Measurements from ENCODE around the gene GJB3. TPM values are rescaled to one million over a fixed set of nuclear protein-coding genes. Genes with fewer than 3 reads are reported as not detected.
"Not testable (repeated sequence)": the region's sequence is repeated elsewhere in the genome, so short reads cannot be mapped to it uniquely, and the experiment has no call there.

Gene GJB3
- total RNA-seq, 1 donor from 2014 or later: 0.08 TPM

DNA sequence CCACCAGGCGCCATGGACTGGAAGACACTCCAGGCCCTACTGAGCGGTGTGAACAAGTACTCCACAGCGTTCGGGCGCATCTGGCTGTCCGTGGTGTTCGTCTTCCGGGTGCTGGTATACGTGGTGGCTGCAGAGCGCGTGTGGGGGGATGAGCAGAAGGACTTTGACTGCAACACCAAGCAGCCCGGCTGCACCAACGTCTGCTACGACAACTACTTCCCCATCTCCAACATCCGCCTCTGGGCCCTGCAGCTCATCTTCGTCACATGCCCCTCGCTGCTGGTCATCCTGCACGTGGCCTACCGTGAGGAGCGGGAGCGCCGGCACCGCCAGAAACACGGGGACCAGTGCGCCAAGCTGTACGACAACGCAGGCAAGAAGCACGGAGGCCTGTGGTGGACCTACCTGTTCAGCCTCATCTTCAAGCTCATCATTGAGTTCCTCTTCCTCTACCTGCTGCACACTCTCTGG is 3.8 kb downstream of the GJB3 start:
- DNase-seq (ENCODE audit: low spot score): no peak
- ATAC-seq: no peak

DNA sequence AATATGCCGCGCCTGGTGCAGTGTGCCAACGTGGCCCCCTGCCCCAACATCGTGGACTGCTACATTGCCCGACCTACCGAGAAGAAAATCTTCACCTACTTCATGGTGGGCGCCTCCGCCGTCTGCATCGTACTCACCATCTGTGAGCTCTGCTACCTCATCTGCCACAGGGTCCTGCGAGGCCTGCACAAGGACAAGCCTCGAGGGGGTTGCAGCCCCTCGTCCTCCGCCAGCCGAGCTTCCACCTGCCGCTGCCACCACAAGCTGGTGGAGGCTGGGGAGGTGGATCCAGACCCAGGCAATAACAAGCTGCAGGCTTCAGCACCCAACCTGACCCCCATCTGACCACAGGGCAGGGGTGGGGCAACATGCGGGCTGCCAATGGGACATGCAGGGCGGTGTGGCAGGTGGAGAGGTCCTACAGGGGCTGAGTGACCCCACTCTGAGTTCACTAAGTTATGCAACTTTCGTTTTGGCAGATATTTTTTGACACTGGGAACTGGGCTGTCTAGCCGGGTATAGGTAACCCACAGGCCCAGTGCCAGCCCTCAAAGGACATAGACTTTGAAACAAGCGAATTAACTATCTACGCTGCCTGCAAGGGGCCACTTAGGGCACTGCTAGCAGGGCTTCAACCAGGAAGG is 4.3 kb downstream of the GJB3 start:
- peak; percentile 63 for ATAC-seq
- DNase-seq (ENCODE audit: low spot score): peak; percentile 77

DNA sequence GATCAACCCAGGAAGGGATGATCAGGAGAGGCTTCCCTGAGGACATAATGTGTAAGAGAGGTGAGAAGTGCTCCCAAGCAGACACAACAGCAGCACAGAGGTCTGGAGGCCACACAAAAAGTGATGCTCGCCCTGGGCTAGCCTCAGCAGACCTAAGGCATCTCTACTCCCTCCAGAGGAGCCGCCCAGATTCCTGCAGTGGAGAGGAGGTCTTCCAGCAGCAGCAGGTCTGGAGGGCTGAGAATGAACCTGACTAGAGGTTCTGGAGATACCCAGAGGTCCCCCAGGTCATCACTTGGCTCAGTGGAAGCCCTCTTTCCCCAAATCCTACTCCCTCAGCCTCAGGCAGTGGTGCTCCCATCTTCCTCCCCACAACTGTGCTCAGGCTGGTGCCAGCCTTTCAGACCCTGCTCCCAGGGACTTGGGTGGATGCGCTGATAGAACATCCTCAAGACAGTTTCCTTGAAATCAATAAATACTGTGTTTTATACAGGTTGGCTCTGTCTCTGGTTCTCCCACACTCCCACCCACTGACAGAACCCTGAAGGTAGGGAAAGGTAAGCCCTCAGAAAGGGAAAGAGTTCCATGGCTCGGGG is 5.0 kb downstream of the GJB3 start:
- no peak for ATAC-seq

DNA sequence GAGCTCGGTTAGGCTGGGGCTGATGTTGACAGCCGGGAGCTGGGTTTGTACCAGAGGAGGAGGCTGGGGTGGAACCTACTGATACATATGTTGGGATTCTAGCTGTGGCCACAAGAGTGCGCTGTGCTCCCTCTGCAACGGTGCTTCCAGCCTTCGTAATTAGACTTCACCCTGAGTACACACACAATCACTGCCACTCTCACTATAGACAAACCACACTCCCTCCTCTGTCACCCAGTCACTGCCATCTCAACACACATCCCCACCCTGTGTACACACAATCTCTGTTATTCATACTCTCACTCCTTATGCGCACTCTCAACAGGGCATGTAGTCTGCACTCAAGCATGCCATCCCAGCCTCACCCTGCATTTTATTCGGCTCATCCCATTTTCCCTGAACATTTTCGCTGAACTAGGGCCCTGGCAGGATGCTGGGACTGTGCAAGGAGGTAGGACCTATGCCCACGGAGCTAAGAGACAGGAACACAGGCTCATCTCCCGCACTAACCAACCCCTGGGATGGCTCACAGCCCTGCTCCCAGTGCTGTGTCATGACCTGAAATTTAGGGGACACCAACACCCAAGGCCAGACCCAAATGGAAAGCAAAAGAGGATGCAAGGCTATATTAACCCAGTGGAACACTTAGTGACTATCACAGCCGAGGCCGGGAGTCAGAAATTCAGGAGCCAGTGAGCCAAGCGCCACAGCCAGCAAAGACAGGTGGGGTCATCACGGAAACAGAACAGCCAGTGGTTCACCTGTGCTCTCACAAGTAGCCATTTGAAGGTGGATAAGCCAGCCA is 5.7 kb downstream of the GJB3 start:
- DNase-seq (ENCODE audit: low spot score): peak; percentile 84
- ATAC-seq: peak; percentile 92

More for the DNA sequence above, 5.0 kb downstream of the GJB3 start:
- no peak for DNase-seq (ENCODE audit: low spot score)

DNA sequence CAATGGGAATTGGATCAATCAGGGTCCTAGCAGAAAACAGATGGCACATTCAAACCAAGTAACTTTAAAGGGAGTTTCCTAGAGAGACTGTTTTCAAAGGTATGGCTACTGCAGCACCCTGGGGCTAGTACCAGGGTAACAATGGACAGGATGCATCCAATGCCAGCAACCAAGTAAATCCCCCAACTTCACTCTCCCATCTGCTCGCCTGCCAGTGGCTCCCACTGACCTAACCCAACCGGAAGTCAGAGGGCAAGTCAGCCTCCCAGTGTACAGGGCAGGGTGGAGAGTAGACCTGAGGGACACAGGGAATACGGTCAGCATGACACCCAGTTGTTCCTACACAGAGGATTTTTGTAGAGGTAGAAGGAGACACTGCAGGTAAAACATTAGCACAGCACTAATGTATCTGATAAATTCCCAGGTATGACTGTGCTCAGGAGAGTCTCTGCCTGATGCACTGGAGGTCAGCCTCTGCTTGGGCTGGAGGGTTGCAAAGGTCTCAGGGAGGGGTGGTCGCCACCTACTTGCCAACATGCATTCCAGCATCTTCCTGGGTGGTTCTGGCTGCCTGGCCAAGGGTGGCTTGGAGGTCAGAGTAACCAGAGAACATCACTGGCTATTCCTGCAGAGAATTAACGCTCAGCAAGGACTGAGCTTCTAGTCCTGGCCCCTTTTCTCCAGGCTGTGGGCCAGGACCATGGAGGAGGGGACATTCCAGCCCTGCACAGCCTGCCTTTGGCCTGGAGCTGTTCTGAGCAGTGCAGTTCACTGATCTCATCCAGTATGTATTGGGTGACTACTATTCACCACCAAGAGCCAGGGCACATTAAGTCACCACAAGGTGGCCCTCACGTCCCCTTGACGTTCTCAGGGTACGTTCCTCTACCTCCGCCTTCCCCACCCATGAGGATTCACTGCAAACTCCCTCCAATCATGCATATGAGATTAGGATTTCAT is 6.7 kb downstream of the GJB3 start:
- DNase-seq (ENCODE audit: low spot score): no peak
- peak; percentile 3 for ATAC-seq

DNA sequence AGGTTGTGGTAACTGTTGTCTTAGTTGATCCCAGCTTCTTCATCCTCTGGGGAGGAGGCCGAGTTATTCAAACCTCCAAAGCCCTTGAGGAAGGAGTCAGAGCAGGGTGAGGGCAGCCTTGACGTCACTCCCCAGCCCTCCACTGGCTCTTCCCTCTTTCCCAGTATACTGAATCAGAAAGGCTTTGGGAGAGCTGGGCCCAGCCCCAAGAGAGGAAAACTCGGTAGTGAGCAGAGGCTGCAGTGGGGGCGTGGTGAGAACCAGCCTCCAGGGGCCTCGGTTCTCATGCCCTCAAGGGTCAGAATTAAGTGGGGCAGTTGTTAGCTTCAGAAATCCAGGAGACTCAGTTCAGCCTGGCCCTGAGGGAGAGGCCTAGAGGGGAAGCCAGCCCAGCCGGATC is 10.0 kb downstream of the GJB3 start:
- DNase-seq (ENCODE audit: low spot score) (no peak), ATAC-seq (no peak)

DNA sequence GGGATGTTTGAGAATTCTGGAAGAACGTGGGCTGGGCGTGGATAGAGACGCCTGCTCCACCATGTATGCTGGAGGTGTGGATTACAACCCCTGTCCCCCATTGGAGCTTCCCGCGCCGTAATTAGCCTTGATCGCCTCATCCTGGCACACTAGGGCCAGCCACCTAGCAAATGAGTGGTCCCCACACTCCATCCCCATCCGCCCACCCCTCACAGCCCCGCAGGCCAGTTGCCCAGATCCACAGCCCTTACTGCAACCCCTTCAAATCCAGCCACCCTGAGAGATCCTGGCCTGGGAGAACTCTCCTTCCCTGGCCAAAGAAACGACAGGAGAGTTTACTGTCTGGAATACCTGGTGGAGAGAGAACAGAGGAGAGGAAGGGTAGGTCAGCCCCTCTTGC is 11.4 kb downstream of the GJB3 start:
- no peak for ATAC-seq
- DNase-seq (ENCODE audit: low spot score): no peak

DNA sequence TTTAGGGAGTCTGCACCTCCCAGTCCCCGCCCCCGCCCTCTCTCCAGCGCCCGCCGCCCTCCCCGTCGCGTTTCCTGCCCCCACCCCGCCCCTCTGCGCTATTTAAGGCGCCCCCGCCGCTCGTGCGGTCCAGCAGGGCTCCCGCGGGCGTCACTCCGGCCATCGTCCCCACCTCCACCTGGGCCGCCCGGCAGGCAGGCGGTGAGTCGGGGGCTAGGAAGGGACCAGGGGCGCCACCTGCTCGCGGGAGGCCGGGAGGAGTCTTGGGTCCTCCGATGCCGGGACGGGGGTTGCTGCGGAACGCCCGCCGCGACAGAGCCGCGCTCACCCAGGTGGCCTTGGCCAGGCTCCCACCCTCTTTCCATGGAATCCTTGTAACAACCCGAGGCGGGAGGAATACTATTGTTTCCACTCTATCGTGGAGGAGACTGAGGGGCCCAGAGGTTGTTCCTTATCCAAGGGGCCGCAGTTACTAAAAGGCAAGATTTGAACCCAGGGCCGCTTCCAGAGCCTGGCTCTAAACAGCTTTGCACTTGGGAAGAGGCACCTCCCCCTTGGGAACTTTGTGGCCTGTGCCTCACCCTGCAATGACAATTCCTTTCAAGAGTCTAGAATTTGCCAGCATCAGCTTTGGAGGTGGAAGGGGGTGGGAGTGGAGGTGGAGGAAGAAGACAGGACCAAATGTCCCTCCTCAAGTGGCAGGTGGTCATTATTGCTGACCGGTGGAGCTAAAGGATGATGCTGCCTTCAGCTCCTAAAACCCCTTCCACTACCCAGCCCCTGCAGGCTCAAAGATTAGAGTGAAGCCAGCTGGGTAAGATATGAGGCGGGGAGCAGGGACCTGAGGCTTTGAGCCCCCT is 12.1 kb downstream of the GJB3 start, which contains the start of gene GJA4:
GJA4 (plus strand) TSS at position 132 of the 860 bp plus-strand sequence. CDS start 1,215 bp downstream, outside the sequence.
- ATAC-seq (peak; percentile 49), DNase-seq (ENCODE audit: low spot score) (no peak)

DNA sequence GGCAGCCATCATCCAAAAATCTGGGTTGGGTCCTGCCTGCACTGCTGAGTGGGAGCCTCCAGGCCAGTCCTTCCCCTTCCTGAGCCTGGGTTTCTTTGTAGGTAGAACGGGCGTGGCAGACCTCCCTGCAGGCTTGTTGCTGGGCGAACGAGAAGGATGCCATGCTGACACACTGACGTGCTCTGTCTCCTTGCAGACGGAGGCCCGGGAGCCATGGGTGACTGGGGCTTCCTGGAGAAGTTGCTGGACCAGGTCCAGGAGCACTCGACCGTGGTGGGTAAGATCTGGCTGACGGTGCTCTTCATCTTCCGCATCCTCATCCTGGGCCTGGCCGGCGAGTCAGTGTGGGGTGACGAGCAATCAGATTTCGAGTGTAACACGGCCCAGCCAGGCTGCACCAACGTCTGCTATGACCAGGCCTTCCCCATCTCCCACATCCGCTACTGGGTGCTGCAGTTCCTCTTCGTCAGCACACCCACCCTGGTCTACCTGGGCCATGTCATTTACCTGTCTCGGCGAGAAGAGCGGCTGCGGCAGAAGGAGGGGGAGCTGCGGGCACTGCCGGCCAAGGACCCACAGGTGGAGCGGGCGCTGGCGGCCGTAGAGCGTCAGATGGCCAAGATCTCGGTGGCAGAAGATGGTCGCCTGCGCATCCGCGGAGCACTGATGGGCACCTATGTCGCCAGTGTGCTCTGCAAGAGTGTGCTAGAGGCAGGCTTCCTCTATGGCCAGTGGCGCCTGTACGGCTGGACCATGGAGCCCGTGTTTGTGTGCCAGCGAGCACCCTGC is 13.2 kb downstream of the GJB3 start:
- DNase-seq (ENCODE audit: low spot score) (no peak), ATAC-seq (peak; percentile 12)

DNA sequence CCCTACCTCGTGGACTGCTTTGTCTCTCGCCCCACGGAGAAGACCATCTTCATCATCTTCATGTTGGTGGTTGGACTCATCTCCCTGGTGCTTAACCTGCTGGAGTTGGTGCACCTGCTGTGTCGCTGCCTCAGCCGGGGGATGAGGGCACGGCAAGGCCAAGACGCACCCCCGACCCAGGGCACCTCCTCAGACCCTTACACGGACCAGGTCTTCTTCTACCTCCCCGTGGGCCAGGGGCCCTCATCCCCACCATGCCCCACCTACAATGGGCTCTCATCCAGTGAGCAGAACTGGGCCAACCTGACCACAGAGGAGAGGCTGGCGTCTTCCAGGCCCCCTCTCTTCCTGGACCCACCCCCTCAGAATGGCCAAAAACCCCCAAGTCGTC is 13.8 kb downstream of the GJB3 start:
- ATAC-seq: no peak

DNA sequence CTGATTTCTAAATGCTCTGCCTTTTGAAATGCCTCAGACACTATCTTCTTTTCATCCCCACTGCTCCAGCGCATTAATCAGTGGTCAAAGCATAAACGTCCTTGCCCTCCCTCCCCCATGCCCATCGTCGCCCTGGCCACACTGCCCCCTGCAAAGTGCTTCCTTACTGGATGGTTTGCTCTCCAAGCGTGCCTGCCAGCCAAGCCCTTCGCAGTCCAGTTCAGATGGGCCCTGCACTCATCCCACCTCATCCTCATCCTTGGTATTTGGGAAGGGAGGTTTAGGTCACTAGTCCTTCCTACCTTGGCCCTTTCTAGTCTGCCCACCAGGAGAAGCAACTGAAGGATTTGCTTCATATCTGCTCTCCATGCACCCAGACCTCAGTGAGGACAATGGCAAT is 14.9 kb downstream of the GJB3 start:
- DNase-seq (ENCODE audit: low spot score): no peak
- ATAC-seq: no peak

More for the DNA sequence above, 13.8 kb downstream of the GJB3 start:
- no peak for DNase-seq (ENCODE audit: low spot score)

DNA sequence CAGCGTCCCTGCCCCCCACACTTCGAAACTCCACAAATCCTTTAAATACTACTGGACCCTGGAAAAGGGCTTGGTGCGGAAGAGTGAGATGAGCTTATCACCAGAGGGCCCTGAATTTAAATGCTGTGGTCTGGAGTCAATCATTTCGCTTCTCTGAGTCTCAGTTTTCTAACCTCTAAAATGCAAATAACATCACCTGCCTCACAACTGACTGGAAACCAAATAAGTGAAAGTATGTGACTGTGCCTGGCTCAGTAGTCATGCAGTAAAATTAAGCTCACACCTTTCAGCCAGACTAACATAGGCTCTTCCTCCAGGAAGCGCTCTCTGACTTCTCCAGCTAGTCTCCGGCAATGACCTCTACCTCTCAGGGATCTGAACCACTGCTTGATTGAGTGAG is 16.0 kb downstream of the GJB3 start:
- no peak for DNase-seq (ENCODE audit: low spot score)
- no peak for ATAC-seq

DNA sequence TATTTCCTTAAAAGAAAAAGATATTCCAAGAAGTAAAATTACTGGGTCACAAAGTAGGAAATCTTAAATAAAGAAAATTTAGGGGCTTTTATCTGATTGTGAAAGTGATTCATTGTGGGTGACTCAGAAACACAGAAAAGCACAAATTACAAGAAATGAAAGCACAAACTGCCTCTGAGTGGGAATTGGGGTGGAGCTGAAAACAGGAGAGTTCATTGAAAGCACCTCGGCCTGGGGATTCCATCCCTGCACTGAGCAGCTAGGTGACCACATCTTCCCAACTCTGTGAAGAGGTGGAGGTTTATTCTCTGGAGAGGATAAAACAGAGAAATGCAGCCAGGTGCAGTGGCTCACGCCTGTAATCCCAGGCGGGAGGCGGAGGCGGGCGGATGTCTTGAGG is 19.2 kb downstream of the GJB3 start:
- DNase-seq (ENCODE audit: low spot score): no peak
- ATAC-seq: no peak

DNA sequence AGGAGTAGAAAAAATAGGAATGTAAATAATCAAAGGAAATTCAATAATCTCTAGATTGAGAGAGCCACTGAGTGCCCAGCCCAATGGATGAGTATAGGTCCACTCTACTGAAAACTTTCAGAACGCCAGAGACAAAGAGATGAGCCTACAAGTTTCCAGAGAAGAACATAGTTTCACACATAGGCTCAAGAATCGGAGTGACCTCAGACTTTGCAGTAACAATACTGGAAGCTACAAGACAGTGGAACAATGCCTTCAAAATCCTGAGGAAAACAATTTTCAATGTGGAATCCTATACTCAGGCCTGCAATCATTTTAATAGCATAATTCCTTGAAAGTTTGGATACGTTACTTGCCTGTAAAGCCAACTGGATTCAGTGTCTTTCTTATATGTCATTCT is 22.8 kb downstream of the GJB3 start:
- ATAC-seq: no peak

DNA sequence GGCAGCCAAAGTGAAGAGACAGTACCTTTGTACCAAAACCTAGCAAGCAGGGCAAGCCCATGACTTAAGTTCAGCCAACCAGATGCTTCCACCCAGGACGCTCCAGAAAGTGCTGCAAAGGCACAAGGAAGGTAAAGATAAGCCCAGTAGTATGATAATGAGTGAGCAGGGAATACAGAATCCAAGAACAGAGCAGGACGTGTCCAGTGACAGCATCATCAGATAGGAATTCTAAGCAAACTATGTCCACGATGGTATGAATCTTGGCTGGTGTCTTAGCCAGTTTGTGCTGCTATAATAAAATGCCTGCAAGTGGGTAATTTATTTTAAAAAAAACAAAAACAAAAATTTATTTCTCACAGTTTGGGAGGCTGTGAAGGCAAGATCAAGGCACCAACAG is 25.4 kb downstream of the GJB3 start:
- ATAC-seq: no peak
- DNase-seq (ENCODE audit: low spot score): no peak

More for the DNA sequence above, 22.8 kb downstream of the GJB3 start:
- no peak for DNase-seq (ENCODE audit: low spot score)

DNA sequence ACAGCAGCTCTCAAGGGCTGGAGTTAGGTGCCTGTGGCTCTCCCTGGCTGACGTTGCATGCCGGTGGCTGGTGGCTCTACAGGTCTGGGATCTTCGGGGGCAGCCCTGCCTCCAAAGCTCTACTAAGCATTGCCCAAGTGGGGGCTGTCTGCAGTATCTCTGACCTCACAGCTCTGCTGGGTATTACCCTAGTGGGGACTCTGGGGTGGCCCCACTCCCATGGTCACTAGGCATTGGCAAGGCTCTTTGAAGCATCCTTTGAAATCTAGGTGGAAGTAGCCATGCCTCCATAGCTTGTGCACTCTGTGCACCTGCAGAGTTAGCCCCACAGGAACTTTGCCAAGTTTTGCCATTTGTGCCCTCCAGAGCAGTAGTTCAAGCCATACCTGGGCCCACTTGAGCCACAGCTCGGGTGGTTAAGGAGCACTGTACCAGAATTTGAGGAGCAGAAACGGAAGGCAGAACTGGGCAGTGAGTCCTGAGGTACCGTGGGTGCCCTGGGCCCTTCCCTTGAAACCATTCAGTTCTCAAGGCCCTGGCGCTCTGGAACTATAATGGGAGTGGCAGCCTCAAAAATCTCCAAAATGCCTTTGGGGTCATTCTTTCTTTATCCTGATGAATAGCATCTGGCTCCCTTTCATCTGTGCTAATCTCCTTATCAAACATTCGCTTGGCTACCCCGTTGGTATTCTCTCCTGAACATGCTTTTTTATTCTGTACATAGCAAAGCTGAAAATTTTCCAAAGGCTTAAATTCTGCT is 27.2 kb downstream of the GJB3 start:
- no peak for DNase-seq (ENCODE audit: low spot score)
- ATAC-seq: no peak

DNA sequence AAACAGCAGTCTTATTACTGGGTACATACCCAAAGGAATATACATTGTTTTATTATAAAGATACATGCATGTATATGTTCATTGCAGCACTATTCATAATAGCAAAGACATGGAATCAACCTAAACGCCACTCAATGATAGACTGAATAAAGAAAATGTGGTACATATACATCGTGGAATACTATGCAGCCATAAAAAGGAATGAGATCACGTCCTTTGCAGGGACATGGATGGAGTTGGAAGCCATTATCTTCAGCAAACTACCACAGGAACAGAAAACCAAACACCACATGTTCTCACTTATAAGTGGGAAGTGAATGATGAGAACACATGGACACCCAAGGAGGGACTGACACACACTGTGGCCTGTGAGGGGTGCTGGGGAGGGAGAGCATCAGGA is 29.8 kb downstream of the GJB3 start:
- ATAC-seq; DNase-seq (ENCODE audit: low spot score): not testable (repeated sequence)

DNA sequence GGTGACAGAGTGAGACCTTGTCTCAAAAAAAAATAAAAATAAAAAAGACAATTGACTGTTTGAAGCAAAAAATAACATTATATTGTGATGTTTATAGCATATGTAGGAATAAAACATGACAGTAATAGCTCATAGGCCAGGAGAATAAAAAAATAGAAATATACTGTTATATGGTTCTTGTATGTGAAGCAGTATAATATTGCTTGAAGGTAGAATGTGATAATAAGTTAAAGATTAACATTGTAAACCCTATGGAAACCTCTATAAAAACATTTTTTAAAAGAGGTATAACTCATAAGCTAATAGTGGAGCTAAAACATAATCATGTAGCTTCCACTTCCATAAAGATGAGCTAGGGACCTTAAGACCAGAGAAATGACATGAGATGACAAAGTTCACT is 35.3 kb downstream of the GJB3 start:
- no peak for DNase-seq (ENCODE audit: low spot score)
- no peak for ATAC-seq
